Activated naive CD4-positive, alpha-beta T cell treated with anti-CD3 and anti-CD28 coated beads, Interleukin-2, amount 50 U/mL, for 72 hours (primary cell): Measurements from ENCODE around the gene PSMB9. TPM values are rescaled to one million over a fixed set of nuclear protein-coding genes. Genes with fewer than 3 reads are reported as not detected.
A peak's percentile ranks its signal among the peaks of the same experiment; 100 is the strongest.

ENCODE experiments used
- ATAC-seq, 2 donors: fragments of 150-1000 bp; cut with Tn5 transposase; 2 replicates each; pipeline ENCODE4 v1.10.0; 2021; ENCODE audit warnings: mild to moderate bottlenecking in 2 of 2, moderate library complexity in 2 of 2
- DNase-seq, 2 donors: peaks; one replicate each; pipeline ENCODE4 v3.0.0; 2021 to 2022; ENCODE audit warnings: low spot score in 2 of 2
- H3K27ac Mint-ChIP-seq, 2 donors: one replicate each; pipeline ENCODE4 v1.8.0; 2022; ENCODE audit warnings: mild to moderate bottlenecking in 2 of 2, mixed read lengths in 2 of 2
- H3K36me3 Mint-ChIP-seq, 2 donors: one replicate each; pipeline ENCODE4 v1.8.0; 2022; ENCODE audit warnings: mixed read lengths in 2 of 2
- H3K9me3 Mint-ChIP-seq, 2 donors: one replicate each; pipeline ENCODE4 v1.8.0; 2022; ENCODE audit warnings: mixed read lengths in 2 of 2
- total RNA-seq, 2 donors: library from RNA; stranded (reverse); gene quantifications; one replicate each; pipeline ENCODE4 v1.2.3, GENCODE V29; 2022

Gene PSMB9
- total RNA-seq, 2 donors from 2014 or later: 202 to 262 TPM

- no peak for DNase-seq
- ATAC-seq: no peak
- H3K27ac Mint-ChIP-seq: peak overlapping the region; percentile 92 to 99
- peaks cover 88 to 94% of the 10 kb centered on the region in 2 donors for H3K36me3 Mint-ChIP-seq
- peaks cover 0 to 9% of the 10 kb centered on the region in 2 donors for H3K9me3 Mint-ChIP-seq
Observed at GRCh38 chr6:32849126-32849525, 4.9 kb upstream of the PSMB9 start.

DNA sequence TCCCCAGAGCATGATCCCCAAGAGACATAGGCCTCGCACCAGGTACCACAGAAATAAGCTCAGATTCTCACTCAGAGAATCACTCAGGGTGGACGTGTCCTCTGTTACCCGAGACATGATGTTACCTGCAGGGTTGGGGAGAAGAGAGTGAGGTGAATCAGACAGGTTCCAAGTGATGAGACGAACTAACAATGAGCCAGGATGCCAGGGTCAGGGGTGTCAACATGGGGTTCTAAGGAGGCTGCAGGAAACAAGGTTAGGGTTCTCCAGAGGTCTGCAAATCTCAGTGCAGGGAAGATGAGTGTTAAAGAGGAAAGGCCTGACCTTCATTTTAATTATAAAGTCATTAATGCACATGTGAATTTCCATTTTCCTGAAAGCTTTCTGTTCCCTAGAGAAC, 3.0 kb upstream of the PSMB9 start:
- Mint-ChIP-seq H3K9me3 (peaks cover 0 to 9% of the 10 kb centered on the region in 2 donors), H3K27ac (peak overlapping the region; percentile 97 to 99), H3K36me3 (peaks cover 88 to 94% of the 10 kb centered on the region in 2 donors)
- ATAC-seq (no peak), DNase-seq (no peak)

DNA sequence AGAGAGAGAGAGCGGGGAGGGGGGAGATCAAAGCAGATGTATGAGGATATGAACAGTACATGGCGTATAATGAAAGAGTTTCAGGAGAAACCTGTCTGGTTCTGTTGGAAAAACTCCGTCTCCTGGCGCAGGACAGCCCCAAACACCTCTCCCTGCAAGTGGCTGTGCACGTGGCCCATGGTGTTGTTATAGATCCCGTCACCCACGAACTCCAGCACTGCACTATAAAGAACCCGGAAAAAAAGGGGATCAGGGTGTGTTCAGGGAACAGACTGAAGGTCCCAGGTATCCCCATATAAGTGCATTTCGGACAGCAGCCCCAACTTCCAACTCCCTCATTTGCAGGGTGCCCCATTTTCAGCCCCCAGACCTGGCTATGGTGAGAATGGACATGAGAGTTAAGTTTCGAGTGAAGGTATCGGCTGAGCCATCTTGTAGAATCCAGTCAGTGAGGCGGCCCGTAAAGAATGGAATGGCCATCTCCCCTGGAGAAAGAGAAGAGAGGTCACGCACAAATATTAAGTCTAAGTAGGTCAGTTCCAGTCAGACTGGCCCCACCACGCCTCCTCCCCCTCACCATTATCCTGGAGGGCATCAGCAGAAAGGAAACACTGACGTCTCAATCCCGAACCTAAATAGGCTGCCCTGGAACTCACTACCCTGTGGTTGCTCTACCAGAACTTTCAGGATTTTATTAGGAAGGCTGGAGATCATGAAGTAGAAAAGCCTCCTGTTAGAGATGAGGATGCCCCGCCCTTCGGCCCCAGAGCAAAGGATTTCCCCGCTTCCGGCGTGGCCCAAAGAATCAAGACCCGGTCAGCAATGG, 1.8 kb upstream of the PSMB9 start:
- peaks cover 0 to 9% of the 10 kb centered on the region in 2 donors for H3K9me3 Mint-ChIP-seq
- peaks cover 84 to 91% of the 10 kb centered on the region in 2 donors for H3K36me3 Mint-ChIP-seq
- ATAC-seq (no peak), DNase-seq (no peak)
- peak overlapping the region; percentile 99 for H3K27ac Mint-ChIP-seq

GRCh38 chr6:32852844-32853540, 1.0 kb upstream of the PSMB9 start:
- ATAC-seq: peak; percentile 17 to 76
- DNase-seq: peak in 1 of 2 donors; percentile 87
- peaks cover 84 to 91% of the 10 kb centered on the region in 2 donors for H3K36me3 Mint-ChIP-seq
- peaks cover 0 to 7% of the 10 kb centered on the region in 2 donors for H3K9me3 Mint-ChIP-seq
- H3K27ac Mint-ChIP-seq: peak overlapping the region; percentile 99

DNA sequence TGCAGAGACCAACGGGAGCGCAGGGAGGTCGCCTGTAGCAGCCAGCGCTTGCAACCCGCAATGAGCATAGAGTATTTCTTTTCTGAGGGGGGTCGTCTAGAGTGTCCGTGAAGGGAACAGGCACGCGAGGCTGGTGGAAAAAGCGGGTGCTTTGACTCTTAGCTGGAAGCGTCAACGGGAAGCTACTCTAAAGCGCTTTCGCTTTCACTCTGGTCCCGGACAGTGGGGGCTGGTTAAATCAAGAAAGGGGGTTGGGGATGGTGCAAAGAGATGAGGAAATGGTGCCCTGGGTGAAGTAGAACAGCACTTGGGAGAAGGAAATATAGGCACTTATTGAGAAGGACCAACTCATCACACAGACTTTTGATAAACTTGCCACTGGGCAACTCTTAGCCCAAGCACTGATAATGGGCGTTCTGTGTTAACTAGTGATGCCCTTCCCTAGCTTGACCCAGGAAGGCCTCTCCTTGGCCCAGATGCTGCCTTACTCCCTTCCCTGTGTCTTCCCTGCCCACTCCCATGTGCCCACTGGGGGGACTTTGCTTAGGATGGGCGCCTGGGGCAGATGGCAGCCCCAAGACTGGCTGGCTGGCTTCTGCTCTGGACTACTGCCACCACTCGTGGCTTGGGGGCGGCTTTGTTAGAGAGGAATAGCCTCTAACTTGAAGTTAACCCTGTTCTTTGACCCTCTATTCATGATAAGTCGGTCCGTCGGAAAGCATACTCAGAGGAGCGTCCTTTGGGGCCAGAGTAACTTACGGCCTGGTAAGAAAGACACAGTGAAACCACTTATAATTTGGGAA, 585 bp downstream of the PSMB9 start:
- H3K36me3 Mint-ChIP-seq: peaks cover 76 to 91% of the 10 kb centered on the region in 2 donors
- DNase-seq: no peak
- peak; percentile 20 to 30 for ATAC-seq
- H3K27ac Mint-ChIP-seq: peak overlapping the region; percentile 99
- peaks cover 0 to 5% of the 10 kb centered on the region in 2 donors for H3K9me3 Mint-ChIP-seq

DNA sequence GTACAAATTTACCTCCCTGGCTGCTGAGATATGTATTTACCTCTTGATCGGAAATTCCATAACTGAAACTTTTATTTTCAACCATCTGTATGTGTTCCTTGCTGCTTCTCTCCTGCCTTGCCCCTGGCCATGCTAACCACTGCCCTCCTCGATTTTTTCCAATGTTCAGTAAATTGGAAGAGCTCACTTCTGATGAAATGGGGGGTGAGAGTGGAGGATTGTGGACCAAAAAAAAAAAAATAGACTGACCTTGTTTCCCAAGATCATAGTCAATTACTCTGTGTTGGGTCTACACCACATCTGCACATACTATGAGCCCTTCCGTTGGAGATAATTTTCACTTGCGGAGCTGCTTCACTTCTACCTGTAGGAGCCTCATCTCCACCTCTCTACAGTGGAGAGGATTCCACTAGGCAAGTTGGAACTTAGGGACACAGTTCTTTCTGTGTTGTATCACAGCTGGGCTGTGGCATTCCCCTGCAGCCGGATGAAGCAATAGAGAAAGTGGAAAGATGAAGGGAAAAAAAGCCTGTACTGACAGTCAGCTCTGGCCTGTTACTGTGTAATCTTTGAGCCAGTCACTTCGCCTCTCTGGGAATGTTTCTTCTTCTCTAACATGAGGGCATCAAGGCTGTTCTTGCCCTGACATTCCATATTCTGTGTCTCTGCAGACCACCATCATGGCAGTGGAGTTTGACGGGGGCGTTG, 1.6 kb downstream of the PSMB9 start:
- peak overlapping the region; percentile 94 to 99 for H3K27ac Mint-ChIP-seq
- ATAC-seq: no peak
- H3K9me3 Mint-ChIP-seq: peaks cover 0 to under 1% of the 10 kb centered on the region in 2 donors
- DNase-seq: no peak
- H3K36me3 Mint-ChIP-seq: peaks cover 68 to 88% of the 10 kb centered on the region in 2 donors

DNA sequence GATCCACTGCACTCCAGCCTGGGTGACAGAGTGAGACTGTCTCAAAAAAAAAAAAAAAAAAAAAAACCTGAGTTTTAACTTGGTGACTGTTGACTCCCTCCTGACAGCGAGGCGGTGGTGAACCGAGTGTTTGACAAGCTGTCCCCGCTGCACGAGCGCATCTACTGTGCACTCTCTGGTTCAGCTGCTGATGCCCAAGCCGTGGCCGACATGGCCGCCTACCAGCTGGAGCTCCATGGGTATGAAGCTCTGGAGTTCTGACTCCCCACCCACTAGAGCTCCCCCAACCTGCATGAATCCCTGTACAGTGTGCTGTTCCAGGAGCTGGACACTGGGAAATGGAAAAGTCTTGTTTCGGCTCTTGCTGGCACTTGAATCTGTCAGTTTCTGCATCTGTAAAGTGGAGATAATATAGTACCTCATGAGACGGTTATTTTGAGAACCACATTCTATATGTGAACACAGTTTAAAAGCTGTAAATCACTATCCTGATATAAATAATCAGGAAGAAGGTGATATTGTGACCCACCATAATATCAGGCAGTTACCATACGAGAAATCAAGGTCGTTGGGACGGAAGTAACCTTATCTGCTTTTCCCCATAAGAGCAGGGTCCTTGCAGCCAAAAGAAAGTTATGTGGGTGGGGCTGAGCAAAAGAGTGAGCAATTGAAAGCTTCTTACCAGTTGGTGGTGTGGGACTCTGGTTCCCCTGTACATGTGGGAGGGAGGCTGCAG, 3.3 kb downstream of the PSMB9 start:
- Mint-ChIP-seq H3K9me3 (no peaks in the 10 kb centered on the region), H3K36me3 (peaks cover 58 to 79% of the 10 kb centered on the region in 2 donors), H3K27ac (peak overlapping the region in 1 of 2 donors; percentile 2)
- DNase-seq: no peak
- no peak for ATAC-seq

- peak overlapping the region; percentile 2 to 31 for H3K27ac Mint-ChIP-seq
- ATAC-seq (no peak), DNase-seq (no peak)
- peaks cover 49 to 71% of the 10 kb centered on the region in 2 donors for H3K36me3 Mint-ChIP-seq
- H3K9me3 Mint-ChIP-seq: no peaks in the 10 kb centered on the region
Observed at GRCh38 chr6:32858194-32858593, 4.2 kb downstream of the PSMB9 start.

- Mint-ChIP-seq H3K36me3 (peaks cover 31 to 52% of the 10 kb centered on the region in 2 donors), H3K9me3 (no peaks in the 10 kb centered on the region), H3K27ac (peak overlapping the region in 1 of 2 donors; percentile 8)
- ATAC-seq: no peak
- DNase-seq: no peak
Observed at GRCh38 chr6:32860674-32861073, 6.7 kb downstream of the PSMB9 start.

GRCh38 chr6:32862725-32863124, 8.7 kb downstream of the PSMB9 start:
- Mint-ChIP-seq H3K36me3 (peaks cover 16 to 35% of the 10 kb centered on the region in 2 donors), H3K27ac (peak overlapping the region in 1 of 2 donors; percentile 65), H3K9me3 (no peaks in the 10 kb centered on the region)
- ATAC-seq (no peak), DNase-seq (no peak)

DNA sequence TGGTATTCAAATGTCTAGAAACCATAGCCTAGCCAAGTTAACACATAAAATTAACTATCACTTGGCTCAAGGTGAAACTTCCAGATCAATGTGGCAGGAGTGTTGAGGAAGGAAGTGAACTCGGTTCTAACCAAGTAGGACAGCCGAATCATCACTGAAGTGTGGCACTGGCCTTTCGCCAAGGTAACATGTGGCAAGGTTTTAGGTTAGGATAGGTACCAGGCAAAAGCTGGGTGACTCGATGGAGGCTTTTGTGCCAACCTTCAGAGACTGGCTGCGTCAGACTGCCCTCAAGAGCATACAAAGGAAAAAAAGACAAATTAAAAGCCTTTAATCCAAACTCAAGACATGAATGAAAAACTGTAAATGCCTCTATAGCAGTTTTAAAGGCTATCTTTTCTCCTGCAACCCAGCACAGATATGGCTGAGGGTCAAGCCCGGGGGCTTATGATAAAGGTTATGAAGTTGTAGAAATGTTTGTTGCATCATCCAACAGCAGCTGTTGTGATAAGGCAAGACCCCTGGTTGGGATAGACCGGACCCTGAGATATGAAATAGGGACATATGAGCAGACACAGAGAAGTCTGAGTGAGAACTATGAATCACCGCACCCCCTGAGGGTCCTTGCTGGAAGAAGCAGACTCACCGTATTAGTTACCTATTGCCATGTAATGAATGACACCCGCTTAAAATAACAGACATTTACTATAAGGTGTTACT, 11.9 kb downstream of the PSMB9 start:
- no peaks in the 10 kb centered on the region for H3K9me3 Mint-ChIP-seq
- DNase-seq: no peak
- peak in 1 of 2 donors; percentile 14 for ATAC-seq
- H3K36me3 Mint-ChIP-seq: peaks cover 4 to 6% of the 10 kb centered on the region in 2 donors
- H3K27ac Mint-ChIP-seq: peak overlapping the region in 1 of 2 donors; percentile 3

GRCh38 chr6:32867022-32867477, 13.1 kb downstream of the PSMB9 start:
- peak overlapping the region; percentile 67 to 88 for H3K27ac Mint-ChIP-seq
- H3K9me3 Mint-ChIP-seq: no peaks in the 10 kb centered on the region
- DNase-seq: no peak
- peak; percentile 55 to 65 for ATAC-seq
- no peaks in the 10 kb centered on the region for H3K36me3 Mint-ChIP-seq

DNA sequence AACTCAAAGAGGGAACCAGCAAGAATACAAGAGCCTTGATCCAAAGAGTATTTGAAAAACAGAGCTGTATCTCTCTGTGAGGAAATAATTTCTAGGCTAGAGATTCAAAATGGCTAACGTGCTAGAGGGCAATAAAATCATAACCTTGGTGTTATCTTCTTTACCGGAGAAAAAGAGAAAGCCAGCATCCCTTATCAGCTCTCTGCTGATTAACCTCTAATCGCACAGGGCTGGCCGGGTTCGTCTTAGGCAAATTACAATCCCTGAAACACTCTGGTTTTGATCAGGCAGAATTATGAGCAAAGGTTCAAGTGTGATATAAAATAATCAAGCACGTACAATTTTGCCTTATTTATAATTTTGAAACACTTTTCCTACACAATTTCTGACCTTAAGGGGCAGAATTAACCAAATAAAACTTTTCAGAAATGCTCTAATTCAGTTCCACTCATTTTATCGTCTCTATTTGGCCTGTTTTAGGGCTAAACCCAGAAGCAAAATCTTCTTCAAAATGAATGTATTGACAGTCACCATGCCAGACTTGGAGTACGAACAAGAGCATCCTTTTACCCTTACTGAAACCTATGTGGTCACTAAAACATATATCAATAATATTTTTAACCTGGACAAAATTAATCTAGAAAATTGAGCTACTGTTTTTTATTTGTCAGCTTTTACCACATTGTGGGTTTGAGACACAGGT, 13.7 kb downstream of the PSMB9 start:
- no peaks in the 10 kb centered on the region for H3K36me3 Mint-ChIP-seq
- DNase-seq (no peak), ATAC-seq (peak; percentile 15 to 49)
- H3K9me3 Mint-ChIP-seq: no peaks in the 10 kb centered on the region
- H3K27ac Mint-ChIP-seq: peak overlapping the region; percentile 67 to 88

GRCh38 chr6:32868257-32868788, 14.3 kb downstream of the PSMB9 start:
- Mint-ChIP-seq H3K27ac (peak overlapping the region in 1 of 2 donors; percentile 88), H3K36me3 (no peaks in the 10 kb centered on the region), H3K9me3 (no peaks in the 10 kb centered on the region)
- peak; percentile 71 to 84 for DNase-seq
- ATAC-seq: peak; percentile 82
